Adrenal gland (tissue), 5 donors: Measurements from ENCODE around the gene TLX1.

ENCODE experiments used
- CTCF ChIP-seq, 6 experiments: fragments of 450-650 bp in 4 of 6; fragments of 200-600 bp in 2 of 6; sonication (generic) in 1 of 6; IDR thresholded peaks; 1 replicate in 5 of 6; 2 replicates in 1 of 6; pipeline versions ENCODE4 v1.5.1 to v1.8.0; 2016 to 2021; ENCODE audit warnings: antibody characterized with exemption in 6 of 6, mild to moderate bottlenecking in 2 of 6, moderate library complexity in 1 of 6
- POLR2A ChIP-seq, 2 donors: fragments of 450-650 bp; IDR thresholded peaks; one replicate each; pipeline ENCODE4 v1.6.1; 2017; ENCODE audit warnings: antibody characterized with exemption in 2 of 2, mild to moderate bottlenecking in 2 of 2, moderate library complexity in 1 of 2
- donor health status: DM: no; HTN: no; CAD: no.

- TF ChIP-seq CTCF (IDR thresholded peaks at IDR 0.05) (no peak), POLR2A (IDR thresholded peaks at IDR 0.05) (no peak)
Measured at GRCh38 chr10:101157756-101158458, 26.8 kb downstream of the TLX1 start.
